PC-9 (cell line): ENCODE results near the gene PLD2. TPM values are rescaled to one million over a fixed set of nuclear protein-coding genes. Genes with fewer than 3 reads are reported as not detected.
"Not testable (repeated sequence)": the region's sequence is repeated elsewhere in the genome, so short reads cannot be mapped to it uniquely, and the experiment has no call there.

Experiments used
- BruUV-seq: library from RNA; stranded (reverse); fragments of 400-500 nt; replicated peaks from 2 replicates; lab custom pipeline; 2021; lab: Mats Ljungman, UMichigan
- CTCF ChIA-PET: fragments of 300-600 bp; sonication (Branson Sonifier 250); formaldehyde crosslinking; loops from one replicate; lab custom pipeline; 2022; ENCODE audit warnings: antibody characterized with exemption; lab: Charles Lee
- POLR2A ChIA-PET: fragments of 300-600 bp; sonication (Branson Sonifier 250); formaldehyde crosslinking; loops from one replicate; lab custom pipeline; 2022; ENCODE audit warnings: antibody characterized with exemption; ENCODE audit not compliant: unreplicated experiment; lab: Charles Lee
- DNase-seq, 2 experiments: peaks; one replicate each; pipeline versions ENCODE4 v3.0.0 to v3.0.0-alpha.2; 2015 to 2022; ENCODE audit warnings: mixed read lengths in 1 of 2
- H2AFZ ChIP-seq: fragments of 200-600 bp; sonication (generic); 2 replicates; pipeline ENCODE4 v1.8.1; 2017; ENCODE audit warnings: antibody characterized with exemption
- H3F3A ChIP-seq: fragments of 200-600 bp; sonication (generic); 2 replicates; pipeline ENCODE4 v1.8.1; 2017; ENCODE audit warnings: antibody characterized with exemption, mild to moderate bottlenecking, low read depth; ENCODE audit not compliant: insufficient read depth
- H3K27ac ChIP-seq: fragments of 200-600 bp; sonication (generic); 2 replicates; pipeline ENCODE4 v1.6.1; 2016; ENCODE audit warnings: mixed run types
- H3K27me3 ChIP-seq: fragments of 200-600 bp; sonication (generic); 2 replicates; pipeline ENCODE4 v1.6.1; 2016; ENCODE audit warnings: low read depth, mixed run types; ENCODE audit not compliant: insufficient read depth
- H3K36me3 ChIP-seq: fragments of 200-600 bp; sonication (generic); 2 replicates; pipeline ENCODE4 v1.6.1; 2016; ENCODE audit warnings: low read depth, mixed run types
- H3K4me1 ChIP-seq: fragments of 200-600 bp; sonication (generic); replicated peaks from 2 replicates; pipeline ENCODE4 v1.6.1; 2016; ENCODE audit warnings: mixed run types; ENCODE audit not compliant: insufficient read depth
- H3K4me2 ChIP-seq: fragments of 200-600 bp; sonication (generic); 2 replicates; pipeline ENCODE4 v1.6.1; 2017; ENCODE audit warnings: mixed run types
- H3K4me3 ChIP-seq: fragments of 200-600 bp; sonication (generic); 2 replicates; pipeline ENCODE4 v1.6.1; 2016; ENCODE audit warnings: mixed run types
- H3K79me2 ChIP-seq: fragments of 200-600 bp; sonication (generic); 2 replicates; pipeline ENCODE4 v1.6.1; 2017; ENCODE audit warnings: low read depth, mixed run types
- H3K9me2 ChIP-seq: fragments of 200-600 bp; sonication (generic); 2 replicates; pipeline ENCODE4 v1.8.1; 2017; ENCODE audit warnings: mild to moderate bottlenecking; ENCODE audit not compliant: insufficient read depth
- H3K9me3 ChIP-seq: fragments of 200-600 bp; sonication (generic); 2 replicates; pipeline ENCODE4 v1.8.1; 2016; ENCODE audit warnings: low read depth; ENCODE audit not compliant: insufficient read depth
- H4K20me1 ChIP-seq: fragments of 200-600 bp; sonication (generic); 2 replicates; pipeline ENCODE4 v1.8.1; 2017; ENCODE audit not compliant: insufficient read depth
- CTCF ChIP-seq: fragments of 200-600 bp; sonication (generic); conservative IDR thresholded peaks from 2 replicates; pipeline ENCODE4 v1.6.1; 2017; ENCODE audit warnings: mixed run types, antibody characterized with exemption, mild to moderate bottlenecking, moderate library complexity
- EZH2 ChIP-seq: fragments of 200-600 bp; sonication (generic); IDR thresholded peaks from 2 replicates; pipeline ENCODE4 v1.8.0; 2017; ENCODE audit warnings: antibody characterized with exemption, low read depth
- intact Hi-C: fragments of 100-400 bp; cut with micrococcal nuclease; formaldehyde crosslinking; loops from one replicate; pipeline ENCODE4 v1.10.0; 2022; ENCODE audit not compliant: unreplicated experiment
- total RNA-seq: library from RNA; stranded (reverse); gene quantifications from 2 replicates; pipeline ENCODE4 v1.2.3, GENCODE V29; 2021

Gene PLD2
- total RNA-seq, 1 experiment from 2014 or later = 95.5 TPM

- Histone ChIP-seq H3F3A (peaks cover 10% of the 10 kb centered on the region; the same call in 1 of the 2 replicates), H3K4me3 (no peak overlapping the region), H3K9me3 (no peaks in the 10 kb centered on the region), H3K27me3 (no peaks in the 10 kb centered on the region), H4K20me1 (no peaks in the 10 kb centered on the region), H3K4me1 (no peaks in the 10 kb centered on the region), H3K4me2 (no peak overlapping the region), H3K27ac (no peak overlapping the region), H2AFZ (no peak overlapping the region), H3K9me2 (no peaks in the 10 kb centered on the region), H3K79me2 (no peaks in the 10 kb centered on the region), H3K36me3 (no peaks in the 10 kb centered on the region; the same call in 1 of the 2 replicates)
- intact Hi-C loops = no loop called here
- TF ChIP-seq EZH2 = no peak
- no peak for TF ChIP-seq CTCF
- ChIA-PET CTCF (no interaction called here), POLR2A (interaction anchor here (0.6 kb wide), 1 partner anchor 54 kb away, joined by 13 read pairs; no protein-coding TSS in a partner anchor)
- no peak for DNase-seq
- no TSS peak for BruUV-seq
These were observed 15.9 kb downstream of the PLD2 start for GRCh38 chr17:4822835-4823234.

GRCh38 chr17:4823373-4824089 is 16.6 kb downstream of the PLD2 start:
- Histone ChIP-seq H3K4me3 (no peak overlapping the region), H3K27me3 (no peaks in the 10 kb centered on the region), H3K9me3 (no peaks in the 10 kb centered on the region), H3K79me2 (no peaks in the 10 kb centered on the region), H3K4me1 (no peaks in the 10 kb centered on the region), H4K20me1 (no peaks in the 10 kb centered on the region), H3F3A (peaks cover 12% of the 10 kb centered on the region; the same call in 1 of the 2 replicates), H3K9me2 (no peaks in the 10 kb centered on the region), H3K27ac (no peak overlapping the region), H2AFZ (no peak overlapping the region), H3K36me3 (no peaks in the 10 kb centered on the region; the same call in 1 of the 2 replicates), H3K4me2 (no peak overlapping the region)
- ChIA-PET CTCF (interaction anchor here (0.6 kb wide), 1 partner anchor 40 kb away, joined by 4 read pairs; no protein-coding TSS in a partner anchor), POLR2A (no interaction called here)
- intact Hi-C loops = no loop called here
- DNase-seq = no peak
- BruUV-seq = no TSS peak
- TF ChIP-seq EZH2 (no peak), CTCF (no peak)

GRCh38 chr17:4827399-4827798 is 20.4 kb downstream of the PLD2 start:
- CTCF ChIA-PET = no interaction called here

GRCh38 chr17:4832829-4833177 is 25.9 kb downstream of the PLD2 start:
- BruUV-seq, H3K36me3 ChIP-seq, H3F3A ChIP-seq, DNase-seq, CTCF ChIA-PET, H3K9me3 ChIP-seq, H3K9me2 ChIP-seq, H3K27me3 ChIP-seq: not testable (repeated sequence)
- Histone ChIP-seq H2AFZ (peak overlapping the region; percentile 100), H4K20me1 (peaks cover 21% of the 10 kb centered on the region; the same call in 1 of the 2 replicates), H3K4me3 (peak overlapping the region; percentile 66; the same call in 1 of the 2 replicates), H3K4me1 (peaks cover 18% of the 10 kb centered on the region), H3K27ac (peak overlapping the region; percentile 91), H3K79me2 (peaks cover 44% of the 10 kb centered on the region), H3K4me2 (peak overlapping the region; percentile 85)
- intact Hi-C loops = loop anchor here (10.0 kb wide), 1 partner anchor 112 kb away; the partner anchor contains the start of genes PFN1, RNF167 and SLC25A11
- POLR2A ChIA-PET = interaction anchor here (0.6 to 1.0 kb wide), 2 partner anchors 37 to 150 kb away, joined by 4 to 6 read pairs; partner anchors contain the start of gene PSMB6

More at GRCh38 chr17:4827399-4827798, 20.4 kb downstream of the PLD2 start:
- no peak for DNase-seq
- Histone ChIP-seq H3K4me3 (no peak overlapping the region), H4K20me1 (no peaks in the 10 kb centered on the region), H3K4me1 (no peaks in the 10 kb centered on the region), H2AFZ (no peak overlapping the region), H3K27me3 (no peaks in the 10 kb centered on the region), H3K79me2 (no peaks in the 10 kb centered on the region), H3K9me3 (no peaks in the 10 kb centered on the region), H3K36me3 (no peaks in the 10 kb centered on the region), H3F3A (peaks cover 14% of the 10 kb centered on the region; the same call in 1 of the 2 replicates), H3K27ac (no peak overlapping the region), H3K9me2 (no peaks in the 10 kb centered on the region), H3K4me2 (no peak overlapping the region)
- no peak for TF ChIP-seq CTCF
- no peak for TF ChIP-seq EZH2
- intact Hi-C loops = no loop called here
- POLR2A ChIA-PET = no interaction called here
- no TSS peak for BruUV-seq
